HG03066 (cell line): ENCODE measurements around the gene GUSB.
"Not testable (repeated sequence)": the region's sequence is repeated elsewhere in the genome, so short reads cannot be mapped to it uniquely, and the experiment has no call there.

Source experiments
- ATAC-seq: cut with Tn5 transposase; IDR thresholded peaks from one replicate; pipeline ENCODE4 v1.9.1; 2021; ENCODE audit warnings: low read depth; ENCODE audit not compliant: unreplicated experiment

Gene GUSB

GRCh38 chr7:65981965-65982792 lies at the start of gene GUSB:
TSS of gene GUSB (minus strand) at chr7:65982213. CDS start at chr7:65982183, 30 bp downstream.
- ATAC-seq = peak; percentile 72

DNA sequence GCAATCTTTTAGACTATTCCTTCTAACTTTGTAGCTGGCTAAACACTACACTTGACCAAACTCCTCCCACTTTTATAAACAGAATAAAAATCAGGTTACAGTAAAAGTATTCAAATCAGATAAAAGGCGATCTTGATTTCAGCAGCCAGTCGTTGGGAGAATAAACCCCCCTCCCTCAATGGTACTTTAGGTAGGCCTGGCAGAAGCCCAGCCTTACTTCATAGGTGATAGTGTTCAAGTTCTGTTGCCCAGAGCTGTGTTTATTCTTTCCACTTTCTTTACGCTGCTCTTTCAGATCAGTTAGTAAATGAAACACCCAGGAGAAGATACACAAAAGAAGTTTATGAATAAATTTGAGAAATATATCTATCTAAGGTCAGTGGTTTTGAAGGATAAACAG lies 46.3 kb upstream of the GUSB start:
- not testable (repeated sequence) for ATAC-seq

GRCh38 chr7:66016131-66016461 lies 34.1 kb upstream of the GUSB start:
- no peak for ATAC-seq

- ATAC-seq = no peak
Measured at GRCh38 chr7:66015440-66016130, 33.6 kb upstream of the GUSB start.

DNA sequence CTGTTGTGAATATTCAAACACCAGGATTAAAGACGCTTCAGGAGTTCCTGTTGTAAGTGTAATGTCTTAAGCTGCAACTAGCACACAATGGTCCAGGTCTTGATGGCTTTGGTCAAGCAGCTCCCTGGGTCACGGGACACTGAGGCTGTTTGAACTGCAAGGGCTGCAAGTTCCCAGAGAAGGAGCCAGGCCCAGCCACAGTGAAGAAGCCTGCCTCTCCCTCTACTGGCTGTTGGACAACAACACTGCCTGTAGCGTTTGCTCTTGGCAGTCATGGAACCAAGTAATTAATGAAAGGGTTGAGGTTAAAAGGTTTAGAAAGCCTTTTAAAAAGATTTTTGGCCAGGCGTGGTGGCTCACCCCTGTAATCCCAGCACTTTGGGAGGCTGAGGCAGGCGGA lies 31.9 kb upstream of the GUSB start:
- no peak for ATAC-seq

GRCh38 chr7:66007232-66007631 lies 25.2 kb upstream of the GUSB start:
- no peak for ATAC-seq

DNA sequence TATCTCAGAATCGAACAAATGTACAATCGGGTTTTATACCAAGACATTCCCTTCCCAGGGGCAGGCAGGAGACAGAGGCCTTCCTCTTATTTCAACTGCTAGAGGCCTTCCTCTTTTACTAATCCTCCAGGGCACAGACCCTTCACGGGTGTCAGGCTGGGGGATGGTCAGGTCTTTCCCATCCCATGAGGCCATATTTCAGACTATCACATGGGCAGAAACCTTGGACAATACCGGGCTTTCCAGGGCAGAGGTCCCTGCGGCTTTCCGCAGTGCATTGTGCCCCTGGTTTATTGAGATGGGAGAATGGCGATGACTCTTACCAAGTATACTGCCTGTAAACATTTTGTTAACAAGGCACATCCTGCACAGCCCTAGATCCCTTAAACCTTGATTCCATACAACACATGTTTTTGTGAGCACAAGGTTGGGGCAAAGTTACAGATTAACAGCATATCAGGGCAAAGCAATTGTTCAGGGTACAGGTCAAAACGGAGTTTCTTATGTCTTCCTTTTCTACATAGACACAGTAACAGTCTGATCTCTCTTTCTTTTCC lies 23.2 kb upstream of the GUSB start:
- ATAC-seq = not testable (repeated sequence)

DNA sequence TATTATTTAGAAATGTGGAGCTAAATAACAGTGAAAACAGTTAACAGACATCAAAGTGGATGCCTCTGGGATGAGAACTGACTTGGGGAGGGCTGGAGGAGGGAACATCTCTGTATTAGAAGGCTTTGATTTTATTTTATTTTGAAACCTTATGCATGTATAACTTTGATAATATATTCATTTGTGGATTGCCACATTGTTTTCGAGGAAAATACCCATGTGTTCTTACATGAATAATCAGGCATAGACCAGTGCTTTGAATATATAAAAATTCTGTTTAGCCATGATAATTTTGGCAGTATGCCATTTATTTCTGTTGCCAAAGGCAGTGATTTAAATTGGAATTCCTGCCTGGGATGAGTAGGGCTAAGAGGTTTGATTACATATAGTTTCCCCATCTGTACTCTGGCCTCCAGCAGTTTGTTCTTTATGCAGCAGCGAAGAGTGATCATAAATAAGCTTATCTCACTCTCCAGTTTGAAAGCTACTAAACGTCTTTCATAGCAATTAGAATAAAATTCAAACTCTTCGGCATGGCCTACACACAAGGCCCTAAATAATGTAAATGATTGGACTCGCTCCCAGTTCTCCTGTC lies 18.9 kb upstream of the GUSB start:
- not testable (repeated sequence) for ATAC-seq

- ATAC-seq = not testable (repeated sequence)
Measured at GRCh38 chr7:65994984-65995383, 13.0 kb upstream of the GUSB start.

- no peak for ATAC-seq
Measured at GRCh38 chr7:65992526-65992925, 10.5 kb upstream of the GUSB start.

- not testable (repeated sequence) for ATAC-seq
Measured at GRCh38 chr7:65991829-65992228, 9.8 kb upstream of the GUSB start.

- ATAC-seq = no peak
Measured at GRCh38 chr7:65989694-65990080, 7.7 kb upstream of the GUSB start.

- ATAC-seq = not testable (repeated sequence)
Measured at GRCh38 chr7:65988503-65988902, 6.5 kb upstream of the GUSB start.

- no peak for ATAC-seq
Measured at GRCh38 chr7:65988084-65988483, 6.1 kb upstream of the GUSB start.

DNA sequence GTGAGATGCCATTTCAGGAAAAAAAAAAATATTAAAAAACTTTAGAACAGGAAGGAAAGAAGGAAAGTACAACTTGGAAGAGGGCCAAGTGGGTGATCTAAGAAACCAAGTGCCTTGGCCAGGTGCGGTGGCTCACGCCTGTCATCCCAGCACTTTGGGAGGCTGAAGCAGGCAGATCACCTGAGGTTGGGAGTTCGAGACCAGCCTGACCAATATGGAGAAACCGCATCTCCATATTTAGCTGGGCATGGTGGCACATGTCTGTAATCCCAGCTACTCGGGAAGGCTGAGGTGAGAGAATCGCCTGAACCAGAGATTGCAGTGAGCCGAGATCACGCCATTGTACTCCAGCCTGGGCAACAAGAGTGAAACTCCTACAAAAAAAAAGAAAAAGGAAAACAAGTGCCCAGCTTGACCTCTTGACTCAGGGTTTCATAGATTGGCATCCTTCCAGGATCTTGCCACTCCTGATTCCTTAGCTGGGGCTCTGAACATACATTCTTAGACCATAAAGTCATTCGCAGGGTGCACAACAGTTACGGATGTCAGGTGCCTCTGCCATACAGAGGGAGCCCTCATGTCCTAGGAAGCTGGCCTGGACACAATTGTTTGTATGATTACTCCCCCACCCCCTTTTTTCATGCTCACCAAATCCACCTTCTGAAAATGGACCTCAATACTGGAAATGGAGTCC lies 2.1 kb upstream of the GUSB start:
- ATAC-seq = no peak

GRCh38 chr7:65980478-65981250 lies 1.3 kb downstream of the GUSB start:
- peak; percentile 60 for ATAC-seq

DNA sequence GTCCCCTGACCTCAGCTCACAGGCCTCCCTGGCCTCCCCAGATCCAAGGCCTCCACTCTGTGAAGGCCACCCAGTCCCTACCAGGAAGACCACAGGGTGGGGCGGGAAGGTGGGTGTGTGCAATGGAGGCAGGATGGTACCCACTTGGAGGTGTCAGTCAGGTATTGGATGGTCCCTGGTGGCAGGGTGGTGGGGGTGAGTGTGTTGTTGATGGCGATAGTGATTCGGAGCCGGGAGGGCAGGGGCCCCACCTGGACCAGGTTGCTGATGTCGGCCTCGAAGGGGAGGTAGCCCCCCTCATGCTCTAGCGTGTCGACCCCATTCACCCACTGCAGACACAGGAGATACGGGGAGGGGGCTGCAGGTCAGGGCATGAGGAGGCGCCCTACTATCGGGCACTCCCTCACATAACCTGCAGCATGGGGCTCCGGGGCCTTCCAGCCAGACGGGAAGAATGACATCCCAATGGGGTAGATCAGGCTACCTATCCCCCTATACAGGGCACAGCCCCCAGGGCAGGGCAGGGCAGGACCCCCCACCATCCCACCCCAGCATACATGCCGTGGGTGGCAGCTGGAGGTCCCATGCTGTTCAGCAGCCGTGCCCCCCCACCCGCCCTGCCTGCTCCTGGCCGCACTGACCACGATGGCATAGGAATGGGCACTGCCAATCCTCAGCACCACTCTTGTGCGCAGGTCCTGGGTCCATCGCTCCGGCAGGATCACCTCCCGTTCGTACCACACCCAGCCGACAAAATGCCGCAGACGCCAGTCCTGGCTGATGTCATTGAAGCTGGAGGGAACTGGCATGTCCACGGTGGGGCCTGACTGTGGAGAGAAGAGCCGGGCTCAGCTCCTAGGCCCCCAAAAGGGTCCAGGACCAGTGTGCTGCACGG lies 2.2 kb downstream of the GUSB start:
- no peak for ATAC-seq

- ATAC-seq = no peak
Measured at GRCh38 chr7:65978891-65979582, 3.0 kb downstream of the GUSB start.
